Neuronal stem cell (in vitro differentiated cells): ENCODE data around the gene ACY1.

Experiments used
- DNase-seq: peaks from one replicate; pipeline ENCODE4 v3.0.0-alpha.2; 2013; ENCODE audit warnings: low spot score
- H2AFZ ChIP-seq: one replicate; pipeline ENCODE4 v1.6.1; 2013; ENCODE audit warnings: mild to moderate bottlenecking, low read length, inconsistent platforms
- H2AK5ac ChIP-seq: 2 replicates; pipeline ENCODE4 v1.6.1; 2013; ENCODE audit warnings: low read depth, mild to moderate bottlenecking, inconsistent platforms, low read length, moderate library complexity, mixed read lengths
- H2BK120ac ChIP-seq: 2 replicates; pipeline ENCODE4 v1.6.1; 2013; ENCODE audit warnings: low read depth, mild to moderate bottlenecking, inconsistent platforms, low read length, moderate library complexity, mixed read lengths
- H2BK12ac ChIP-seq: one replicate; pipeline ENCODE4 v1.6.1; 2013; ENCODE audit warnings: low read length, inconsistent platforms
- H2BK15ac ChIP-seq: 2 replicates; pipeline ENCODE4 v1.6.1; 2013; ENCODE audit warnings: mild to moderate bottlenecking, low read length, inconsistent platforms, mixed read lengths
- H2BK5ac ChIP-seq: one replicate; pipeline ENCODE4 v1.6.1; 2013; ENCODE audit warnings: inconsistent platforms, mild to moderate bottlenecking, low read length, moderate library complexity
- H3K14ac ChIP-seq: one replicate; pipeline ENCODE4 v1.6.1; 2013; ENCODE audit warnings: low read length, inconsistent platforms
- H3K18ac ChIP-seq: 2 replicates; pipeline ENCODE4 v1.6.1; 2013; ENCODE audit warnings: low read length, inconsistent platforms
- H3K23ac ChIP-seq: 2 replicates; pipeline ENCODE4 v1.6.1; 2013; ENCODE audit warnings: low read depth, mild to moderate bottlenecking, mixed read lengths, low read length, inconsistent platforms; ENCODE audit not compliant: poor library complexity
- H3K27ac ChIP-seq: replicated peaks from 3 replicates; pipeline ENCODE4 v1.5.1; 2013; ENCODE audit warnings: low read length, inconsistent platforms
- H3K27me3 ChIP-seq, 3 experiments: 2 replicates each; pipeline ENCODE4 v1.6.1; 2013; ENCODE audit warnings: low read length in 3 of 3, mild to moderate bottlenecking in 2 of 3, inconsistent platforms in 1 of 3, low read depth in 1 of 3, mixed read lengths in 1 of 3, moderate library complexity in 1 of 3; ENCODE audit not compliant: control insufficient read depth in 3 of 3, insufficient read depth in 3 of 3
- H3K36me3 ChIP-seq, 2 donors: replicated peaks in 1 of 2; 2 replicates each; pipeline ENCODE4 v1.6.1; 2013; ENCODE audit warnings: low read length in 2 of 2; ENCODE audit not compliant: control insufficient read depth in 2 of 2, insufficient read depth in 2 of 2
- H3K4ac ChIP-seq: 2 replicates; pipeline ENCODE4 v1.6.1; 2013; ENCODE audit warnings: inconsistent platforms, mild to moderate bottlenecking, low read length, moderate library complexity
- H3K4me1 ChIP-seq, 2 donors: 1 replicate in 1 of 2; 2 replicates in 1 of 2; pipeline ENCODE4 v1.6.1; 2013; ENCODE audit warnings: low read length in 2 of 2, low read depth in 1 of 2; ENCODE audit not compliant: control insufficient read depth in 2 of 2, insufficient read depth in 1 of 2
- H3K4me2 ChIP-seq: one replicate; pipeline ENCODE4 v1.6.1; 2013; ENCODE audit warnings: mild to moderate bottlenecking, low read length, inconsistent platforms; ENCODE audit not compliant: insufficient read depth, poor library complexity, severe bottlenecking
- H3K4me3 ChIP-seq, 2 donors: 2 replicates each; pipeline ENCODE4 v1.5.1; 2013; ENCODE audit warnings: low read length in 2 of 2, mild to moderate bottlenecking in 2 of 2, inconsistent platforms in 1 of 2, moderate library complexity in 1 of 2
- H3K79me1 ChIP-seq: one replicate; pipeline ENCODE4 v1.6.1; 2013; ENCODE audit warnings: low read depth, mild to moderate bottlenecking, inconsistent platforms, low read length, moderate library complexity
- H3K9ac ChIP-seq: one replicate; pipeline ENCODE4 v1.6.1; 2013; ENCODE audit warnings: mild to moderate bottlenecking, low read depth, low read length, inconsistent platforms; ENCODE audit not compliant: poor library complexity
- H3K9me3 ChIP-seq, 2 donors: replicated peaks in 1 of 2; 2 replicates each; pipeline versions ENCODE3 to v1.6.1; 2013; ENCODE audit warnings: low read length in 2 of 2, mild to moderate bottlenecking in 2 of 2, inconsistent platforms in 1 of 2, low read depth in 1 of 2, mixed read lengths in 1 of 2, moderate library complexity in 1 of 2; ENCODE audit not compliant: control insufficient read depth in 2 of 2, insufficient read depth in 1 of 2
- H4K8ac ChIP-seq: one replicate; pipeline ENCODE4 v1.6.1; 2013; ENCODE audit warnings: low read depth, mild to moderate bottlenecking, inconsistent platforms, low read length, moderate library complexity
- H4K91ac ChIP-seq: one replicate; pipeline ENCODE4 v1.6.1; 2013; ENCODE audit warnings: low read length, low read depth, mild to moderate bottlenecking, inconsistent platforms; ENCODE audit not compliant: poor library complexity
- WGBS, 2 donors: extraction: QIAGEN DNeasy Blood & Tissue Kit; methylation state at CpG; one replicate each; pipeline ENCODE4 v1.1.7; 2013; ENCODE audit warnings: missing lambda C conversion rate in 2 of 2, mixed read lengths in 1 of 2; ENCODE audit not compliant: insufficient read length in 2 of 2, insufficient replicate concordance in 1 of 2; ENCODE audit errors: extremely low coverage in 2 of 2; 5-methylcytosine and 5-hydroxymethylcytosine counted together

Gene ACY1

DNA sequence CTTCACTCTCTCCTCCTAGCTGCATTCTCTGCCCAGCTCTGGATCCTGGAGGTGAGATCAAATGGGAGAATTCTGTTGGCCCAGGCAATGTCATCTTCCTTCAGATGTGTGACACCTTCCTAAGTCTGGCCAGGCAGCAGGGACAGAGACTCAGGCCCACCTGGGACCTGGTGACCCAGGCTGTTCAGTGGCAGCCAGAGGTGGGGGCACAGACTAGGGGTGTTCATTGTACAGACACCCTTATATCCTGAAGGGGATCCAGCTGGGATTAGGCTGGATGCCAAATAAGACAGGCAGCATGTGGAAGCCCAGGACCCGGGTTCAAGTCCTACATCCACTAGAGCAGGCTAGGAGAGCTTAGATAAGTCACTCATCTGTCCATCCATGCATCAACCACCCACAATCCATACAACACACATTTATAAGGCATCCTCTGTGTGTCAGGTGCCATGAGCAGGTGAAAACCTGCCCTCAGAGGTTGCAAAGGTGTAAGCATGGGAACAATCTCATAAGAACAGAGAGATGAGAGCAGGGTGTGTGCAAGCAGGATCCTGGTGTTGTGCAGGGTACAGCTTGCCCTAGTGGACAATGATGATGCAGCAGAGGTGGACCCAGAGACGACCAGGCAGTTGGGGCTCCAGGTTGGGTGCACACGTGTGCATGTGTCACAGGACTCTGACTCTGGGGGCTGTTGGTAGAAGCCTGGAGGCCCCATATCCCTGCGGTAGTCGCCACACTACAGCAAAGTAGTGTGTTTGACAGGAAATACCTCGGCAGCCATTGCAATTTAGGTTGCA lies 30.7 kb downstream of the ACY1 start:
- no peak for DNase-seq
- H2AFZ ChIP-seq = peak overlapping the region; percentile 52
- WGBS, 2 donors = no CpG with 5 or more reads among the region's 6 CpGs

GRCh38 chr3:52014613-52015012 lies 31.3 kb downstream of the ACY1 start:
- H4K91ac ChIP-seq = no peak overlapping the region
- peak overlapping the region; percentile 48 for H3K18ac ChIP-seq
- no peak overlapping the region for H3K14ac ChIP-seq
- no peak overlapping the region for H2BK15ac ChIP-seq
- H2AK5ac ChIP-seq = no peak overlapping the region
- H3K4me3 ChIP-seq = no peak overlapping the region
- H3K4me1 ChIP-seq = peaks cover 1 to 8% of the 10 kb centered on the region in 2 donors
- H2BK120ac ChIP-seq = no peak overlapping the region
- H3K27ac ChIP-seq = no peak overlapping the region
- no peak overlapping the region for H3K9ac ChIP-seq
- no peak overlapping the region for H4K8ac ChIP-seq
- no peak overlapping the region for H2BK5ac ChIP-seq
- no CpG with 5 or more reads among the region's 8 CpGs for WGBS, 2 donors
- DNase-seq = no peak
- H3K9me3 ChIP-seq = no peaks in the 10 kb centered on the region
- peak overlapping the region; percentile 52 for H2AFZ ChIP-seq
- no peak overlapping the region for H3K23ac ChIP-seq
- H3K79me1 ChIP-seq = no peaks in the 10 kb centered on the region
- H3K36me3 ChIP-seq = no peaks in the 10 kb centered on the region
- H2BK12ac ChIP-seq = no peak overlapping the region
- H3K4me2 ChIP-seq = no peak overlapping the region
- H3K27me3 ChIP-seq = no peaks in the 10 kb centered on the region
- H3K4ac ChIP-seq = no peak overlapping the region

More for the DNA sequence above, 30.7 kb downstream of the ACY1 start:
- Histone ChIP-seq H3K27ac (no peak overlapping the region), H4K8ac (no peak overlapping the region), H3K4me2 (no peak overlapping the region), H2BK5ac (no peak overlapping the region), H2BK120ac (no peak overlapping the region), H3K23ac (no peak overlapping the region), H3K9ac (no peak overlapping the region), H3K4me3 (no peak overlapping the region), H2BK12ac (no peak overlapping the region), H2BK15ac (no peak overlapping the region), H3K27me3 (no peaks in the 10 kb centered on the region), H4K91ac (no peak overlapping the region), H3K4ac (no peak overlapping the region), H3K14ac (no peak overlapping the region), H3K18ac (peak overlapping the region; percentile 48), H3K36me3 (no peaks in the 10 kb centered on the region), H3K9me3 (no peaks in the 10 kb centered on the region), H2AK5ac (peak overlapping the region; percentile 57), H3K79me1 (no peaks in the 10 kb centered on the region), H3K4me1 (peaks cover 1 to 8% of the 10 kb centered on the region in 2 donors)

GRCh38 chr3:52015438-52016228 lies 32.3 kb downstream of the ACY1 start:
- Histone ChIP-seq H2BK12ac (peak overlapping the region; percentile 58), H3K79me1 (no peaks in the 10 kb centered on the region), H2BK5ac (peak overlapping the region; percentile 25), H3K9me3 (no peaks in the 10 kb centered on the region), H3K4ac (peak overlapping the region; percentile 6), H3K27ac (no peak overlapping the region), H2BK15ac (peak overlapping the region; percentile 50), H3K27me3 (peaks cover 0 to 3% (median 0%) of the 10 kb centered on the region in 3 experiments), H4K91ac (no peak overlapping the region), H3K14ac (peak overlapping the region; percentile 25), H3K4me2 (no peak overlapping the region), H2BK120ac (peak overlapping the region; percentile 49), H3K9ac (peak overlapping the region; percentile 31), H3K18ac (peak overlapping the region; percentile 67), H4K8ac (peak overlapping the region; percentile 84), H3K4me3 (no peak overlapping the region), H3K36me3 (no peaks in the 10 kb centered on the region), H3K23ac (no peak overlapping the region), H2AFZ (peak overlapping the region; percentile 40), H3K4me1 (peaks cover 1 to 10% of the 10 kb centered on the region in 2 donors), H2AK5ac (peak overlapping the region; percentile 24)
- DNase-seq = no peak
- no CpG with 5 or more reads among the region's 13 CpGs for WGBS, 2 donors

DNA sequence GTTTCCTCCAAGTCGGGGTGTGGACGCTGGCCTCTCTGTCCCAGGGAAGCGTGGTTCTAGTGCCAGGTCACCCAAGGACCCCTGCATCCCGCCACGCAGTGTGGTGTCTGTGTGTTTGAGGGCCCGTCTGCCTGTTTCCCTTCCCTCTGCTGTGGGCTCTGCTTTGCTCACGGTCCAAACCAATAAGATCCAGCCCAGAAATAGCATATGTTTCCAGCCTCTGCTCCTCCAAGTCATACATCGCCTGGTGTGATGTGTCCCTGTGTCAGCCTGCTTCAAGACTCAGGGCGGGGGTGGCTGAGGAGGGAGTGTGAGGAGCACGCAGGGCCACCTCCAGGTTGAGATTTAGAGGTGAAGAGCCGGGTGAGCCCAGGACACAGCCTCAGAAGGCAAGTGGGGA lies 34.3 kb downstream of the ACY1 start:
- no peak overlapping the region for H4K8ac ChIP-seq
- no peak overlapping the region for H3K14ac ChIP-seq
- H2BK120ac ChIP-seq = no peak overlapping the region
- H2BK5ac ChIP-seq = no peak overlapping the region
- no peak overlapping the region for H3K4ac ChIP-seq
- H3K79me1 ChIP-seq = no peaks in the 10 kb centered on the region
- no peak overlapping the region for H2BK15ac ChIP-seq
- WGBS, 2 donors = no CpG with 5 or more reads among the region's 11 CpGs
- H3K23ac ChIP-seq = peak overlapping the region; percentile 37
- no peak for DNase-seq
- H3K4me2 ChIP-seq = no peak overlapping the region
- peak overlapping the region; percentile 9 for H3K18ac ChIP-seq
- H2AFZ ChIP-seq = no peak overlapping the region
- no peaks in the 10 kb centered on the region for H3K36me3 ChIP-seq
- H3K4me1 ChIP-seq = peaks cover 3 to 11% of the 10 kb centered on the region in 2 donors
- H2BK12ac ChIP-seq = no peak overlapping the region
- H2AK5ac ChIP-seq = peak overlapping the region; percentile 8
- peak overlapping the region; percentile 16 for H4K91ac ChIP-seq
- peaks cover 0 to 17% (median 0%) of the 10 kb centered on the region in 3 experiments for H3K27me3 ChIP-seq
- no peak overlapping the region for H3K27ac ChIP-seq
- H3K9me3 ChIP-seq = no peaks in the 10 kb centered on the region
- H3K4me3 ChIP-seq = no peak overlapping the region
- no peak overlapping the region for H3K9ac ChIP-seq
